ENCODE measurements around the gene PLK2. TPM values are rescaled to one million over a fixed set of nuclear protein-coding genes. Genes with fewer than 3 reads are reported as not detected.
A peak's percentile ranks its signal among the peaks of the same experiment; 100 is the strongest.

Gene PLK2
- total and polyA plus RNA-seq, 2 experiments from 2014 or later = 98.0 to 183 TPM

DNA sequence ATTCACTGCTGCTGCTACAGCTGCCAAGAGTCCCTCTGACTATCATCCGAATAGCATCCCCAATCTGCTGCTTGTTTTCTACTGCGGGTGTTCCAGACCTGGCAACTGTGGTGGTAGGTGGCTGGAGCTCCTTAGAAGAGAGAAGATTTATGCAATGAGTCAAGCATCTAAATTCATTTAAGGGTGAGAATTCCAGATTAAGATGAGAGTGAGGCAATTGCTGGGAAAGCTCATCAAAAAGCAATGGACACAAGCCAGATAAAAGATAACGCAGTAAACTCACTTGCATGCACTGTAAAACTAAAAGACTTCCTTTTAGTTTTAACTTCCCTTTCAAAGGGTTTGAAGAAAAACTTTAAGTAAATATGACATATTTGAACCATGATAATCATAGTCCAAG is 3.9 kb downstream of the PLK2 start:
- TF ChIP-seq EZH2phosphoT487 (IDR thresholded peaks at IDR 0.05; ENCODE audit: low read depth, severe bottlenecking, unreplicated experiment) (no peak), EZH2 (IDR thresholded peaks at IDR 0.05; ENCODE audit: borderline replicate concordance) (no peak)
- TF ChIP-seq, protein P1, sequence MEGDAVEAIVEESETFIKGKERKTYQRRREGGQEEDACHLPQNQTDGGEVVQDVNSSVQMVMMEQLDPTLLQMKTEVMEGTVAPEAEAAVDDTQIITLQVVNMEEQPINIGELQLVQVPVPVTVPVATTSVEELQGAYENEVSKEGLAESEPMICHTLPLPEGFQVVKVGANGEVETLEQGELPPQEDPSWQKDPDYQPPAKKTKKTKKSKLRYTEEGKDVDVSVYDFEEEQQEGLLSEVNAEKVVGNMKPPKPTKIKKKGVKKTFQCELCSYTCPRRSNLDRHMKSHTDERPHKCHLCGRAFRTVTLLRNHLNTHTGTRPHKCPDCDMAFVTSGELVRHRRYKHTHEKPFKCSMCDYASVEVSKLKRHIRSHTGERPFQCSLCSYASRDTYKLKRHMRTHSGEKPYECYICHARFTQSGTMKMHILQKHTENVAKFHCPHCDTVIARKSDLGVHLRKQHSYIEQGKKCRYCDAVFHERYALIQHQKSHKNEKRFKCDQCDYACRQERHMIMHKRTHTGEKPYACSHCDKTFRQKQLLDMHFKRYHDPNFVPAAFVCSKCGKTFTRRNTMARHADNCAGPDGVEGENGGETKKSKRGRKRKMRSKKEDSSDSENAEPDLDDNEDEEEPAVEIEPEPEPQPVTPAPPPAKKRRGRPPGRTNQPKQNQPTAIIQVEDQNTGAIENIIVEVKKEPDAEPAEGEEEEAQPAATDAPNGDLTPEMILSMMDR (IDR thresholded peaks at IDR 0.05; ENCODE audit: poor library complexity) = no peak
- H3K4me2 ChIP-seq = peak overlapping the region; percentile 92

DNA sequence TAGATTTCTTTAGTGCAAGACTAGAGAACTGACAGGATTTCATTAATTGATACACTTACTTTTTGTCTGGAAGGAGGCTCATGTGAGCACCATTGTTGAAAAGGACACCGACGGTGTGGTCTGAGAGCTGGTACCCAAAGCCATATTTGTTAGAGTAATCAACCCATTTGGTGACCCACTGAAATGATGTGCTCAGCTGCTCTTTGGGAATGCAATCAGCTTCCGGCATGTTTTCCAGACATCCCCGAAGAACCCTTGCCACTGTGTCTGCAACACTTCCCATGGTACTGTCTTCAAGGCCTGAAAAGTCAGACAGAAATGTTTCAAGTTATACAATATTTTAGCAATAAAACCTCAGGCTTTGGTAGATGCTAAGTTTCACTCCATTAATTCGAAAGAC is 4.4 kb downstream of the PLK2 start:
- peaks cover 60% of the 10 kb centered on the region for H3K79me2 ChIP-seq

More for the DNA sequence above, 3.9 kb downstream of the PLK2 start:
- Histone ChIP-seq H3K79me2 (peaks cover 60% of the 10 kb centered on the region), H2AFZ (no peak overlapping the region), H3K9me2 (replicated peaks; ENCODE audit: insufficient read depth) (no peaks in the 10 kb centered on the region), H3K36me3 (replicated peaks; ENCODE audit: insufficient read depth, low read depth) (peaks cover 12% of the 10 kb centered on the region), H4K20me1 (ENCODE audit: insufficient read depth, poor library complexity, severe bottlenecking) (peaks cover 55% of the 10 kb centered on the region), H3K4me3 (peak overlapping the region; percentile 85), H3K4me1 (ENCODE audit: insufficient read depth) (peaks cover 15% of the 10 kb centered on the region), H3K27ac (no peak overlapping the region), H3K9me3 (ENCODE audit: low read depth) (no peaks in the 10 kb centered on the region), H3K27me3 (no peaks in the 10 kb centered on the region)
- whole genome bisulfite sequencing (ENCODE audit: low lambda C conversion rate, missing lambda C conversion rate) = 72% methylated on average over 3 of the region's 3 CpGs
- DNase-seq (ENCODE audit: low spot score) = no peak

GRCh38 chr5:58455066-58455465 is 4.8 kb downstream of the PLK2 start:
- DNase-seq (ENCODE audit: low spot score) = no peak
- Histone ChIP-seq H3K79me2 (peaks cover 60% of the 10 kb centered on the region), H3K9me2 (replicated peaks; ENCODE audit: insufficient read depth) (no peaks in the 10 kb centered on the region), H3K9me3 (ENCODE audit: low read depth) (no peaks in the 10 kb centered on the region), H3K36me3 (replicated peaks; ENCODE audit: insufficient read depth, low read depth) (peaks cover 12% of the 10 kb centered on the region), H3K27me3 (no peaks in the 10 kb centered on the region), H3K27ac (no peak overlapping the region), H3K4me2 (peak overlapping the region; percentile 92), H3K4me3 (no peak overlapping the region), H2AFZ (no peak overlapping the region), H4K20me1 (ENCODE audit: insufficient read depth, poor library complexity, severe bottlenecking) (peaks cover 55% of the 10 kb centered on the region), H3K4me1 (ENCODE audit: insufficient read depth) (peaks cover 15% of the 10 kb centered on the region)
- TF ChIP-seq, protein P1 (IDR thresholded peaks at IDR 0.05; ENCODE audit: poor library complexity) = no peak
- TF ChIP-seq EZH2phosphoT487 (IDR thresholded peaks at IDR 0.05; ENCODE audit: low read depth, severe bottlenecking, unreplicated experiment) (no peak), EZH2 (IDR thresholded peaks at IDR 0.05; ENCODE audit: borderline replicate concordance) (no peak)
- 71% methylated on average over 5 of the region's 5 CpGs for WGBS (ENCODE audit: low lambda C conversion rate, missing lambda C conversion rate)

More for the DNA sequence above, 4.4 kb downstream of the PLK2 start:
- Histone ChIP-seq H4K20me1 (ENCODE audit: insufficient read depth, poor library complexity, severe bottlenecking) (peaks cover 55% of the 10 kb centered on the region), H3K4me3 (peak overlapping the region; percentile 85), H2AFZ (no peak overlapping the region), H3K27me3 (no peaks in the 10 kb centered on the region), H3K4me2 (peak overlapping the region; percentile 92), H3K9me2 (replicated peaks; ENCODE audit: insufficient read depth) (no peaks in the 10 kb centered on the region), H3K4me1 (ENCODE audit: insufficient read depth) (peaks cover 15% of the 10 kb centered on the region), H3K27ac (no peak overlapping the region), H3K9me3 (ENCODE audit: low read depth) (no peaks in the 10 kb centered on the region), H3K36me3 (replicated peaks; ENCODE audit: insufficient read depth, low read depth) (peaks cover 12% of the 10 kb centered on the region)
- WGBS (ENCODE audit: low lambda C conversion rate, missing lambda C conversion rate) = 85% methylated on average over 5 of the region's 5 CpGs
- TF ChIP-seq, protein P1 (IDR thresholded peaks at IDR 0.05; ENCODE audit: poor library complexity) = no peak
- TF ChIP-seq EZH2phosphoT487 (IDR thresholded peaks at IDR 0.05; ENCODE audit: low read depth, severe bottlenecking, unreplicated experiment) (no peak), EZH2 (IDR thresholded peaks at IDR 0.05; ENCODE audit: borderline replicate concordance) (no peak)
- DNase-seq (ENCODE audit: low spot score) = no peak

Measured in hepatocyte (in vitro differentiated cells).